GM18505 (cell line): ENCODE data around the gene CES3.

Experiments
- ATAC-seq: cut with Tn5 transposase; IDR thresholded peaks from one replicate; pipeline ENCODE4 v1.9.1; 2021; ENCODE audit not compliant: unreplicated experiment
- POLR2A ChIP-seq: IDR thresholded peaks from 4 replicates; pipeline ENCODE4 v1.6.1; 2011; ENCODE audit warnings: borderline replicate concordance; ENCODE audit not compliant: insufficient read depth, insufficient read length; ENCODE audit errors: extremely low read depth

CES3 gene

GRCh38 chr16:66921729-66922450 lies 39.2 kb upstream of the CES3 start:
- ATAC-seq, result no peak
- no peak for TF ChIP-seq POLR2A

GRCh38 chr16:66923247-66923731 lies 37.8 kb upstream of the CES3 start:
- ATAC-seq, result no peak
- no peak for TF ChIP-seq POLR2A

- ATAC-seq, result no peak
- no peak for TF ChIP-seq POLR2A
These were observed 37.2 kb upstream of the CES3 start for GRCh38 chr16:66923866-66924265.

- no peak for ATAC-seq
- no peak for TF ChIP-seq POLR2A
These were observed 36.3 kb upstream of the CES3 start for GRCh38 chr16:66924527-66925321.

- no peak for TF ChIP-seq POLR2A
- no peak for ATAC-seq
These were observed 35.7 kb upstream of the CES3 start, which contains the start of gene RRAD for GRCh38 chr16:66925322-66925840. Gene RRAD (minus strand): TSS chr16:66925535. CDS start chr16:66925179, 356 bp downstream.

- no peak for TF ChIP-seq POLR2A
- ATAC-seq, result no peak
These were observed 34.7 kb upstream of the CES3 start for GRCh38 chr16:66926171-66926947.

GRCh38 chr16:66926961-66927436 lies 34.1 kb upstream of the CES3 start:
- TF ChIP-seq POLR2A, result no peak
- ATAC-seq, result no peak

- TF ChIP-seq POLR2A, result no peak
- no peak for ATAC-seq
These were observed 33.0 kb upstream of the CES3 start for GRCh38 chr16:66927918-66928649.

- ATAC-seq, result no peak
- no peak for TF ChIP-seq POLR2A
These were observed 32.2 kb upstream of the CES3 start for GRCh38 chr16:66928702-66929388.

GRCh38 chr16:66930189-66930588 lies 30.9 kb upstream of the CES3 start:
- no peak for TF ChIP-seq POLR2A
- ATAC-seq, result no peak

- no peak for TF ChIP-seq POLR2A
- no peak for ATAC-seq
These were observed 29.4 kb upstream of the CES3 start for GRCh38 chr16:66931665-66932064.

- TF ChIP-seq POLR2A, result no peak
- no peak for ATAC-seq
These were observed 29.0 kb upstream of the CES3 start for GRCh38 chr16:66932076-66932475.
